CD4-positive, alpha-beta T cell treated with Interferon gamma for 1 hour (primary cell): ENCODE results near the gene OBSCN.

Experiments used
- DNase-seq: peaks from one replicate; pipeline ENCODE4 v3.0.0-alpha.2; 2020

OBSCN gene

DNA sequence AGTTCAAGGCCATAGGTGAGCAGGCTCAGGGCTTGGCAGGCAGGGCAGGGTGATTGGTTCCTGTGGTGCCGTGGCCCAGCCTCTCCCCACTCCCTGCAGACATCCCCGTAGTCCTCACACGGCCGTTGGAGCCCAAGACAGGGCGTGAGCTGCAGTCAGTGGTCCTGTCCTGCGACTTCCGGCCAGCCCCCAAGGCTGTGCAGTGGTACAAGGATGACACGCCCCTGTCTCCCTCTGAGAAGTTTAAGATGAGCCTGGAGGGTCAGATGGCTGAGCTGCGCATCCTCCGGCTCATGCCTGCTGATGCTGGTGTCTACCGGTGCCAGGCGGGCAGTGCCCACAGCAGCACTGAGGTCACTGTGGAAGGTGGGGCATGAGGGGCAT lies 71.9 kb downstream of the OBSCN start:
- no peak for DNase-seq

DNA sequence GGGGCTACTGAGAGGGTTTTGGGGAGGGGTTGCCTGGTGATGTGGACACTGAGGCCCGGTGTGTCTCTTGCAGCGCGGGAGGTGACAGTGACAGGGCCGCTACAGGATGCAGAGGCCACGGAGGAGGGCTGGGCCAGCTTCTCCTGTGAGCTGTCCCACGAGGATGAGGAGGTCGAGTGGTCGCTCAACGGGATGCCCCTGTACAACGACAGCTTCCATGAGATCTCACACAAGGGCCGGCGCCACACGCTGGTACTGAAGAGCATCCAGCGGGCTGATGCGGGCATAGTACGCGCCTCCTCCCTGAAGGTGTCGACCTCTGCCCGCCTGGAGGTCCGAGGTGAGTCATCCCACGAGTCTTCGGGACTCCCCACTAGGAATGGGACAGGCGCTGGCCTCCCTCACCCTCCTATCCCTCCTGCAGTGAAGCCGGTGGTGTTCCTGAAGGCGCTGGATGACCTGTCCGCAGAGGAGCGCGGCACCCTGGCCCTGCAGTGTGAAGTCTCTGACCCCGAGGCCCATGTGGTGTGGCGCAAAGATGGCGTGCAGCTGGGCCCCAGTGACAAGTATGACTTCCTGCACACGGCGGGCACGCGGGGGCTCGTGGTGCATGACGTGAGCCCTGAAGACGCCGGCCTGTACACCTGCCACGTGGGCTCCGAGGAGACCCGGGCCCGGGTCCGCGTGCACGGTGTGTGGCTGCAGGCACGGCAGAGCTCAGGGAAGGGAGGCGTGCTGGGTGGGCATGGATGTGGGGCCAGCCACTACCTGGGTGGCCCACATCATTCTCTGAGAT lies 72.5 kb downstream of the OBSCN start:
- no peak for DNase-seq

DNA sequence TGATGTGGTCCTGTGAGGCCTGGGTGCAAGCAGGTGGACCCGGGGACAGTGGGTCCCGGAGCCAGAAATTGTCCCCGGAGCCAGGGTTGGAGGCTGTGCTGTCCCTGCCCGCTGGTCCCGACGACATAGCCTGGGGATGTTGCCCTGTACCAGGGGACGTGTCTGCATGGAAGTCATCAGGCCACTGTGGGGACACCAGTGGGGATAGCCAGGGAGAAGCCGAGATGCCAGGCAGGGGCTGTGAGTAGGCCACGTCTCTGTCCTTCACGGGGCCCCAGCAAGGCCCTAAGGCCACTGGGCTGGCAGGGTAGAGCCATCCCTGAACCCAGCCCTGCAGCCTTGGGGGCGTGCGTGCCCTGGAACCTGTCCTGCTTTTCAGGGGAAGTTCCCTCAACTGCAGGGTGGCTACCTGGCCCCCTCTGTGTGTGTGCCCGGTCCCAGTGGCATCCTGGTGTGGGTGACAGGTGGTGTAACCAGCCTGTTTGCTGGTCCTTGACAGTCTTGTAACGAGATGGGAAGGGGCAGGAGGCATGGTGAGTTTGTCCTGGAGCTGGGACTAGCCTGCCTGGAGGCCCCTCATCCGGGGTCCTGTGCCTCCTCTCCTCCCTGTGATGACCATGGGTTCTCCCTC lies 73.2 kb downstream of the OBSCN start:
- no peak for DNase-seq

DNA sequence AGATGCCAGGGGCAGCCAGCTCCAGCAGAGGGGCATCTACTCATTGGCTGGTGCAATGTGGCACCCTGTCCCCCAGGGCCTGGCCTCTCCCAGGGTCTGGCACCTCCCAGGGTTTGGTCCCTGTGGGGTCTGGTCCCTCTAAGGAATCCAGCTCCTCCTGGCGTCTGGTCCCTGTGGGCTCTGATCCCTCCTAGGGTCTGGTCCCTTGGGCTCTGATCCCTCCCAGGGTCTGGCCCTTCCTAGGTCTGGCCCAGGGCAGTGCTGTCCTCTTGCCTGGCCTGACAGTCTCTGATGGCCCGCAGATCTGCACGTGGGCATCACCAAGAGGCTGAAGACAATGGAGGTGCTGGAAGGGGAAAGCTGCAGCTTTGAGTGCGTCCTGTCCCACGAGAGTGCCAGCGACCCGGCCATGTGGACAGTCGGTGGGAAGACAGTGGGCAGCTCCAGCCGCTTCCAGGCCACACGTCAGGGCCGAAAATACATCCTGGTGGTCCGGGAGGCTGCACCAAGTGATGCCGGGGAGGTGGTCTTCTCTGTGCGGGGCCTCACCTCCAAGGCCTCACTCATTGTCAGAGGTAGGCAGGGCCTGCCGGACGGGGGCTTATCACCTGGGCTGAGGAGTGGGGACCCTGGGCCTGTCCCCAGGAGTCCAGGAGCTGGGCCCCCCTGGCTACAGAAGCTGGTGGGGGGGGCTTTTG lies 73.9 kb downstream of the OBSCN start:
- no peak for DNase-seq

DNA sequence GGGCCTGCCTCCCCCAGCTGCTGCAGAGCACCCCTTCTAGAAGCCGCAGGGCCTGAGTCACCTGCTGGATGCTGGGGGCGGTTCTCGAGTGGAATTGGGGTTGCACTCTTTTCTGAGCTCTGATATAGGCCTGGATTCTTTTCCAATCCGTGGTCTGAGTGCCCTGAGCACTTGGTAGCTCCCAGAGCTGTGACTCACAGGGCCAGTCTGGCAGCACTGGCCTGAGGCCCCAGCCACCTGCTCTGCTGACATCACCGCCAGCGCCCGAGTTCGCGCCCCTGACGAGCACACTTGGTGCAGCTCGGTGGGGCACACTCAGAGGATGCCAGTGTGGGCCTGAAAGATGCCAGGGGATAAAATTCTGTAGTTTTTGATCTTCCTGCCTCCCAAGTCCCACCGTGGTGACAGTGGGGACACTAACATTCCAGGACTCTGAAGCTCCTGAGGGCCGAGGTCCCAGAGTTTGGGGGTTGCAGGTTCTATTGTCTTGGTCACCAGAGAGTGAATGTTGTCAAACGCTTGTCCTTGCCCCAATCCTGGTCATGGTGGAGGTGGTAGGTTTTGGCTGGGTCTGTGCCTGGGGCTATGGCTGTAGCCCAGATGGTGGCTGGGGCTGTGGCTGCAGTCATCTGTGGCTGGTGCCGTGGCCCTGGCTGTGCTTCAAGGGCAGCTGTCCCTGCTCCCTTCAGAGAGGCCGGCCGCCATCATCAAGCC lies 74.6 kb downstream of the OBSCN start:
- no peak for DNase-seq

DNA sequence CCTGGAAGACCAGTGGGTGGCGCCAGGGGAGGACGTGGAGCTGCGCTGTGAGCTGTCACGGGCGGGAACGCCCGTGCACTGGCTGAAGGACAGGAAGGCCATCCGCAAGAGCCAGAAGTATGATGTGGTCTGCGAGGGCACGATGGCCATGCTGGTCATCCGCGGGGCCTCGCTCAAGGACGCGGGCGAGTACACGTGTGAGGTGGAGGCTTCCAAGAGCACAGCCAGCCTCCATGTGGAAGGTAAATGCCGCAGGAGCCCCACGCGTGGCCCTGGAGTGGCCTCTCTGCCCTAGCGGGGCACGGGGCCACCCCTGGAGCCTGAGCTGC lies 75.2 kb downstream of the OBSCN start:
- DNase-seq: no peak

DNA sequence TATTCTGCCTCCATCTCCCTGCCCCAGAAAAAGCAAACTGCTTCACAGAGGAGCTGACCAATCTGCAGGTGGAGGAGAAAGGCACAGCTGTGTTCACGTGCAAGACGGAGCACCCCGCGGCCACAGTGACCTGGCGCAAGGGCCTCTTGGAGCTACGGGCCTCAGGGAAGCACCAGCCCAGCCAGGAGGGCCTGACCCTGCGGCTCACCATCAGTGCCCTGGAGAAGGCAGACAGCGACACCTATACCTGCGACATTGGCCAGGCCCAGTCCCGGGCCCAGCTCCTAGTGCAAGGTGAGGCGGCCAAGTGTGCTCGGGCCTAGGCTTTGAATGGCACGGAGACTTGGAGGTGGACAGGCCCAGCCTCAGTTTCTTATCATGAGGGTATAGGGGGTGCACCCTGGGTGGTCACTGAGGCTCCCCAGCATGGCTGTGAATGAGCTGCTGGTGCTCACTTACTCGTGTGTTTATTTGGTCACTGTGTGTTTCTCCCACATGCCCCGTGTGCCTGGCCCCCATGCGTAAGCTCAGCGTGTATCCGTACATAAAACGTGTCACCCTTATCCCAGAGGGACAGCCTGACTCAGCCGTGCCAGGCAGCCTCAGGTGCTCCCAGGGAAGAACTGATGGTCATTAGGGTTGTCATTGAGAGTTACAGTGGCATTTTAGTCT lies 75.8 kb downstream of the OBSCN start:
- no peak for DNase-seq

DNA sequence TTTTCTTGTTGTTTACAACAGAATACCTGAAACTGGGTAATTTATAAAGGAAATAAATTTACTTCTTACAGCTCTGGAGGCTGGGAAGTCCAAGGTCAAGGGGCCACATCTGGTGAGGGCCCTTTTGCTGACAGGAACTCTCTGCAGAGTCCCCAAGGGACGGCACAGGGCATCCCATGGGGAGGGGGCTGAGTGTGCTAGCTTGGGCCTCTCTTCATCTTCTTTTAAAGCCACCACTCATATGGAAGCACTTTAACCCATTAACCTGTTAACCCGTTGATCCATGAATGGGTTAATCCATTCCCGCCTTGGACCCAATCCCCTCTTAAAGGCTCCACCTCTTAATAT lies 76.3 kb downstream of the OBSCN start:
- no peak for DNase-seq

DNA sequence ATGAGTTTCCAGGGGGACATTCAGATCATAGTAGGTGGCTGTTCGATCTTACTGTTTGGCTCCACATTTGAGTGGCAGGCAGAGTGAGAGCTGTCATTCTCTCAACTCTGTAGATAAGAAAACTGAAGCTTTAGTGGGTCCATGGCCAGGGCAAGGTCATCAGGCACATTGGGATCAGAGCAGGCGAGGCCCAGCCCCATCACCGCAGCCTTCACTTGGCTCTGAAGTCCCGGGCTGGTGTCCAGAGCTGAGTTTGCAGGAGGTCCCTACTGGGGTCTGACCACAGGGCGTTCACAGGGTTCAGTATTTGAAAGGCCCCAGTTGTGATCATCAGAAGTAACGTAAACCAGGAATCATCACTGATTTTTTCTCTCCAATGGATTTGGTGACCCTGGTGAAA lies 76.7 kb downstream of the OBSCN start:
- no peak for DNase-seq

DNA sequence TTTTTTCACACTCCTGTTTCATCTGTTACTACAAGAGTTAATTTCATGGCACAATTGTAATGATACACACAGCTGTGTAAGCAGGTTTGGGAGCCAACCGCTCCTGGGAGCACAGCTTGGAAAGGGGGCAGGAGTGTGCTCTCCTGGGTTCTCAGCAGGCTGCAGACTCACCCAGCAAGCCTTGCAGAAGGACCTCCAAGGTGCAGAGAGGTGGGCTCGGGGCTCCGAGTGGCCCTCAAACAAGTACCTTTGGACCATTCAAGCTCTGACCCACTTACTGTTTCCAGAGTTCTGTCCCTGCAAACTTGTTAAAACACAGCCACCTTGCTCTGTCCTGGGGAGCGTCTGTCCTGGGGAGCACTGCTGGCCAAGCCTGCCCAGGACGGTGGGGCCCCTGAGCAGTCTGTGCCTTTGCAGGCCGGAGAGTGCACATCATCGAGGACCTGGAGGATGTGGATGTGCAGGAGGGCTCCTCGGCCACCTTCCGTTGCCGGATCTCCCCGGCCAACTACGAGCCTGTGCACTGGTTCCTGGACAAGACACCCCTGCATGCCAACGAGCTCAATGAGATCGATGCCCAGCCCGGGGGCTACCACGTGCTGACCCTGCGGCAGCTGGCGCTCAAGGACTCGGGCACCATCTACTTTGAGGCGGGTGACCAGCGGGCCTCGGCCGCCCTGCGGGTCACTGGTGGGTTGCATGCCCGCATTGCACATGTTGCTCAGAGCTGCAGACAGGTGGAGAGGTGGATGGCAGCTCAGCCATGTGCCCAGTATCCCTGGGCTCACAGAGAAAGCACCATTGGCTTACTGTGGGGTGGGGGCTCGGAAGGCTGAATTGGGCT lies 78.0 kb downstream of the OBSCN start:
- DNase-seq: no peak

DNA sequence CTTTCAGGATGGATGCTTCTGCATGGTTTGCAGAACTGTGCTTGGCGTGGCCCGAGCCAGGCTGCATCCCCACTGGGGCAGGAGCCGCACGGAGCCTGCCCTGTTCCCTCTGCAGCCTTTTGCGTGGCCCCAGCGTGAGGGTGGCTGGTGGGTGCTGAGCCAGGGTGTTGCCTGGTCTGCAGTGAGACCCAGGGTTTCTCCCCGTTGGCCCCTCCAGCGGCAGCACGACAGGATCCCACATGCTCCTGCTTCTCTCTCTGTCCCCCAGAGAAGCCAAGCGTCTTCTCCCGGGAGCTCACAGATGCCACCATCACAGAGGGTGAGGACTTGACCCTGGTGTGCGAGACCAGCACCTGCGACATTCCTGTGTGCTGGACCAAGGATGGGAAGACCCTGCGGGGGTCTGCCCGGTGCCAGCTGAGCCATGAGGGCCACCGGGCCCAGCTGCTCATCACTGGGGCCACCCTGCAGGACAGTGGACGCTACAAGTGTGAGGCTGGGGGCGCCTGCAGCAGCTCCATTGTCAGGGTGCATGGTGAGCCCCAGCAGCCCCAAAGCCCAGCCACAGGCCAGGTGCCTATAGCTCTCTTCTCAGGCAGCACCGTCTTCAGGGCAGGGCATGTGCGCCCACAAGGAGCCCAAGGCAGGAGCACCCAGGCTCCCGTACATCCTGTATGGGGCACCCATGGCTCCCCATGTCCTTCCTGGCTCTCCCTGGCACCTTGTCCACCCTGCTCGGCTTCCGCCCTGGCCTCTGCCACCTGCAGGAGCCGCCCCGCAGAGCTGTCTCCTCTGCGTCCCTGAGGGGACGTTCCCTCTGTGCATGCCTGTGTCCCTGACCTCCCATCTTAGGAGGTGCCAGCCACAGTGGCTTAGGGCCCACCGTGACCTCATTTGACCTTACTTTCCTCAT lies 78.9 kb downstream of the OBSCN start:
- no peak for DNase-seq

DNA sequence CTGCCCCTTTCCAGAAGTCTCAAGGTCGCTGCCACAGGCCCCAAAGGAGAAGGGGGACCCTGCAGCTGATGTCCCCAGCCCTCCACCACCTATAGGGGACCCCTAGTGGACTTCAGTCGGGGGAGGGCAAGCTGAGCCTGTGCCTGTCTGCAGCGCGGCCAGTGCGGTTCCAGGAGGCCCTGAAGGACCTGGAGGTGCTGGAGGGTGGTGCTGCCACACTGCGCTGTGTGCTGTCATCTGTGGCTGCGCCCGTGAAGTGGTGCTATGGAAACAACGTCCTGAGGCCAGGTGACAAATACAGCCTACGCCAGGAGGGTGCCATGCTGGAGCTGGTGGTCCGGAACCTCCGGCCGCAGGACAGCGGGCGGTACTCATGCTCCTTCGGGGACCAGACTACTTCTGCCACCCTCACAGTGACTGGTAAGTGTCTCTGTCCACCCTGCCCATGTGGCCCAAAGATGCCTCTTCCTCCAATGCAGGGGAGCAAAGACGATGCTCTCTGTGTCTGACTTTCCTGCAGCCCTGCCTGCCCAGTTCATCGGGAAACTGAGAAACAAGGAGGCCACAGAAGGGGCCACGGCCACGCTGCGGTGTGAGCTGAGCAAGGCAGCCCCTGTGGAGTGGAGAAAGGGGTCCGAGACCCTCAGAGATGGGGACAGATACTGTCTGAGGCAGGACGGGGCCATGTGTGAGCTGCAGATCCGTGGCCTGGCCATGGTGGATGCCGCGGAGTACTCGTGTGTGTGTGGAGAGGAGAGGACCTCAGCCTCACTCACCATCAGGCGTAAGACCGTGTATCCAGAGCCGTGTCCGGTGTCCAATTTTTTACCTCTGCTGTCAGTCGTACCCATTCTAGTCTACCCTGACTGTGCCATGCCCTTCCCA lies 79.9 kb downstream of the OBSCN start:
- no peak for DNase-seq

DNA sequence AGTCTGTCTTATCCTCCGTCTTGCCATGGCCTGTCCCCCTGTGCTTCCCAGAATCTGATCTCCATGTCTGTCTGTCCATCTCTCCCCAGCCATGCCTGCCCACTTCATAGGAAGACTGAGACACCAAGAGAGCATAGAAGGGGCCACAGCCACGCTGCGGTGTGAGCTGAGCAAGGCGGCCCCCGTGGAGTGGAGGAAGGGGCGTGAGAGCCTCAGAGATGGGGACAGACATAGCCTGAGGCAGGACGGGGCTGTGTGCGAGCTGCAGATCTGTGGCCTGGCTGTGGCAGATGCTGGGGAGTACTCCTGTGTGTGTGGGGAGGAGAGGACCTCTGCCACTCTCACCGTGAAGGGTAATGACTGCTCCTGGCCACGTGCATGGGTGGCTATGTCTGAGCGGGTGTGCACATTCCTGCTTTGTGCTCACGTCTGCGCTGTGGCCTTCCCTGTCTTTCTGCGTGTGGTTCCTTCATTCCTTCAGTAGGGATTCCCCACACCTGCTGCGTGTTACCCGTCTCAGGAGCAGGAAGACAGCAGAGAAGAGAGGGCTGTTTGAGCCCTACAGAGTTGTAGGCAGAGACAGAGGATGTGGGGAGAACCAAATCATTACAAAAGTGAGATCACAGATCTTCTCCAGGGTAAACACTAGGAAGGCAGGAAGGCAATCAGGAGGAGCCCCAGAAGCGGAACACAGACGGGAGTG lies 80.8 kb downstream of the OBSCN start:
- DNase-seq: no peak

DNA sequence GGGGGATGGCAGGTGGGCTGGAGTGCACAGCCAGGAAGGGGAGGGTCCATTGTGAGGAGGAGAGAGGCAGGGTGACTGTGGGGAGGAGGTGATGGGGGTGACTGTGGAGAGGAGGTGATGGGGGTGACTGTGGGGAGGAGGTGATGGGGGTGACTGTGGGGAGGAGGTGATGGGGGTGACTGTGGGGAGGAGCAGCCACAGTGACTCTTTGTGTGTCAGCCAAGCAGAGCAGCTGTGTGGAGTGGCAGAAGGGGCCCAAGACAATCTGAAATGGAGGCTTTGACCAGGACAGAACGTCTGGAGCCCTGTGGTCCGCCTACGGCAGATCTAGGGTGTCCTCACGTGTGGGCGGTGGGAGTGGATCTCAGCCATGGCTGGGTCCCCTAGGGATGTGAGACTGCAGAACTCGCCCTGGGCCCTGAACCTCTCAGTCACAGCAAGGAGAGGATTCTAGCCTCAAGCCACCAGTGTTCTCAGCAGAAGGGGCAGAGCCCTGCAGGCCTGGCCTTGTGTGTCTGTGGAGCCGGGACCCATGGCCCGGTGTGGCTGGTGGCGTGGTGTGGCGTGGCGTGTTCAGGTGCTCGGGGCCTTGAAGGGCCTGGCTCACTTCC lies 81.5 kb downstream of the OBSCN start:
- DNase-seq: no peak

DNA sequence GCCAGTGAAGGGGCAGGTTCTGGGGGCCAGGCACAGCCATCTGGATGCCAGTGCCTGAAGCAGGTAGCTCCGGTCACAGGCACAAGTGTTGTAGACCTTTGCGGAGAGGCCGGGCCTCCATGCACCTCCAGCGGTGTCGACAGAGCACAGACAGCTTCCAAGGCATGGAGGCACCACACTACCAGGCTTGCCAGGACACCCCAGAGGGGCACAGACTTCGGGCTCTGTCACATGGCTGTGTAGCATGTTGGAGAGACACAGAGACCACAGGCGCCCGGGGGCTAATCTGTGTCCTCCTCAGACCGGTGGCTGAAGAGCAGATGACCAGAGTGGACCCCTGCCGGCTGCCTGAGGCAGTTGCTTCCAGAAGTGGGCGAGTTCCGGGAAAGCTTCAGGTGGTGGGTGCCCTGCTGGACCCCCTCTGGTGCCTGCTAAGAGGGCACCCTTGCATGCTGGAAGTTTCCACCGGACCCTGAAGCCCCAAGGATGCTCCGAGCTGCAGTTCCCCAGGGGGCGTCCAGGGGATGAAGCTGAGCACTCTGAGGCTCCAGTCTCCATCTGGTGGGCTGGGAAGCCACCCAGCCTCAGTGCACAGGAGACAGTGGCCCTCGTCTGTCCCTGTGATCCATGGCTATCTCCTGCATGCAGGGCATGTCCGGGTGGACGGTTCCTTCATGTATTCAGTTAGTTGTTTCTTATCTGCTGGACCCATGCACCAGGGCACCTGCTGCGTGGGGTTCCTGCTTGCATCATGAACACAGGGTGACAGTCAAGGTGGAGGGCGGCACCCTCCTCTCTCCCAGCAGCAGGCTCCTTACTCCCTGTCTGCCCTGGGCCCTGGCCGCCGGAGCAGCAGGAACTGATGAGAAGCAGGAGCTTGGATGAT lies 82.4 kb downstream of the OBSCN start:
- DNase-seq: no peak

DNA sequence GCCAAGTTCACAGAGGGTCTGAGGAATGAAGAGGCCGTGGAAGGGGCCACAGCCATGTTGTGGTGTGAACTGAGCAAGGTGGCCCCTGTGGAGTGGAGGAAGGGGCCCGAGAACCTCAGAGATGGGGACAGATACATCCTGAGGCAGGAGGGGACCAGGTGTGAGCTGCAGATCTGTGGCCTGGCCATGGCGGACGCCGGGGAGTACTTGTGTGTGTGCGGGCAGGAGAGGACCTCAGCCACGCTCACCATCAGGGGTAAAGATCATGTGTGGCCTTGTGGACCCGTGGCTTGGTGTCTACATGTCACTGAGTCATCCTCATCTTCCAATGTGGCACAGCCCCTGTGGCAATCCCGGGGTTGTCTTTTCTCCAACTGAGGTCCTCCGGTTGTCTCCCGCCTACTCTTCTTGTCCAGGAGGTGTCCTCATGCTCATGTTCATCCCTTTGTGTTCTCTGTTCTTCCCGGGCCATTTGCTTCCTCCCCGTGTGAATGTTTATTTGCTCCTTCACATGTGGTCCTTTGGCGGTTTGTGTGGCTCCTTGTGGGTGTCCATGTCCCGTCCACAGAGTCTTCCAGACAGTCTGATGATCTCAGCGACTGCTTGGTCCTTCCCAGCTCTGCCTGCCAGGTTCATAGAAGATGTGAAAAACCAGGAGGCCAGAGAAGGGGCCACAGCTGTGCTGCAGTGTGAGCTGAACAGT lies 84.2 kb downstream of the OBSCN start:
- no peak for DNase-seq

DNA sequence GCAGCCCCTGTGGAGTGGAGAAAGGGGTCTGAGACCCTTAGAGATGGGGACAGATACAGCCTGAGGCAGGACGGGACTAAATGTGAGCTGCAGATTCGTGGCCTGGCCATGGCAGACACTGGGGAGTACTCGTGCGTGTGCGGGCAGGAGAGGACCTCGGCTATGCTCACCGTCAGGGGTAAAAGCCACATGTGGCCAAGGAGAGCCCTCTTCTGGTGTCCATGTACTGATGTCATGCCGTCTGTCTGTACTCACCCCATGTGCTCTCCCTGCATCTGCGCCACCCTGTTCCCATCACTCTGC lies 84.7 kb downstream of the OBSCN start:
- DNase-seq: no peak
